Measurements from ENCODE around the gene REX1BD. TPM values are rescaled to one million over a fixed set of nuclear protein-coding genes. Genes with fewer than 3 reads are reported as not detected.

The REX1BD gene
- total and polyA plus RNA-seq, 2 donors (not counting 3 experiments of a cell fraction or from before 2014, with no cell fraction given), result 64.4 to 90.9 TPM

- DNase-seq (ENCODE audit: low read depth, low spot score) (peak; percentile 98), FAIRE-seq (peak; percentile 97)
- TF ChIP-seq POLR2A (IDR thresholded peaks at IDR 0.05; ENCODE audit: low read depth, low read length) (peak; percentile 92), EZH2 (IDR thresholded peaks at IDR 0.05; ENCODE audit: borderline replicate concordance, low read depth, low read length, severe bottlenecking) (no peak), FOS (IDR thresholded peaks at IDR 0.05; ENCODE audit: borderline replicate concordance, insufficient read depth, low read length) (no peak), POLR2AphosphoS5 (IDR thresholded peaks at IDR 0.05; ENCODE audit: insufficient read depth, low read depth, low read length) (peak; percentile 98), JUN (IDR thresholded peaks at IDR 0.05; ENCODE audit: borderline replicate concordance, insufficient read depth, insufficient read length, low read depth) (no peak), MYC (IDR thresholded peaks at IDR 0.05; ENCODE audit: low read depth, low read length) (peak; percentile 99), GATA2 (IDR thresholded peaks at IDR 0.05; ENCODE audit: insufficient read depth, insufficient read length, low read depth, low read length) (no peak), MAX (IDR thresholded peaks at IDR 0.05; ENCODE audit: insufficient read depth, insufficient read length) (peak; percentile 99), CTCF (IDR thresholded peaks at IDR 0.05; ENCODE audit: extremely low read depth in 1 of 2, insufficient read depth in 1 of 2, low read depth in 1 of 2, low read length in 2 of 2) (no peak)
- Histone ChIP-seq H3K27ac (ENCODE audit: insufficient read depth, low read depth, low read length) (peak within 1 kb of the TSS; percentile 60), H3K9me3 (replicated peaks; ENCODE audit: control insufficient read depth, insufficient read depth, low read length) (no peaks in the 10 kb centered on the region), H3K4me2 (ENCODE audit: insufficient read depth, low read length) (peak within 1 kb of the TSS; percentile 74), H3K79me2 (ENCODE audit: control insufficient read depth, insufficient read depth, low read length) (peaks cover 24% of the 10 kb centered on the region), H3K4me3 (replicated peaks in 1 of 3; ENCODE audit: insufficient read depth in 1 of 3, low read depth in 1 of 3, low read length in 3 of 3) (peak within 1 kb of the TSS; percentile 66 to 91 (median 68)), H2AFZ (ENCODE audit: low read depth, low read length) (peak within 1 kb of the TSS; percentile 53), H3K36me3 (ENCODE audit: control insufficient read depth in 2 of 2, extremely low read depth in 1 of 2, insufficient read depth in 2 of 2, low read length in 2 of 2) (peaks cover 9 to 42% of the 10 kb centered on the region in 2 experiments), H3K4me1 (ENCODE audit: control insufficient read depth, extremely low read depth, insufficient read depth, low read length) (peaks cover 16% of the 10 kb centered on the region), H3K9ac (replicated peaks; ENCODE audit: extremely low read depth, insufficient read depth, low read length) (peak within 1 kb of the TSS; percentile 76), H3K9me1 (replicated peaks; ENCODE audit: control insufficient read depth, extremely low read depth, insufficient read depth, low read length) (no peaks in the 10 kb centered on the region), H3K27me3 (ENCODE audit: control insufficient read depth in 2 of 2, insufficient read depth in 2 of 2, low read length in 2 of 2) (no peaks in the 10 kb centered on the region), H4K20me1 (replicated peaks; ENCODE audit: control insufficient read depth, extremely low read depth, insufficient read depth, low read length) (no peaks in the 10 kb centered on the region)
- BruUV-seq (replicated peaks), result TSS peak; percentile 51
- dilution Hi-C loops (cut with MboI; ENCODE audit: extremely low pct_ligation_motif_present, low sequenced_read_pairs), result no loop called here
- intact Hi-C loops (cut with micrococcal nuclease), result loop anchor here (1.0 to 5.0 kb wide), 6 partner anchors 9 to 99 kb away; partner anchors contain the start of genes ELL, FKBP8, KXD1 and REX1BD
- ChIA-PET POLR2A (interaction anchor here (0.7 to 1.2 kb wide), 5 partner anchors 14 to 50 kb away, joined by 3 to 5 read pairs (median 3); partner anchors contain the start of genes ELL, KXD1 and REX1BD), CTCF (interaction anchor here (0.7 to 2.4 kb wide), 14 partner anchors 9 to 277 kb away, joined by 3 to 24 read pairs (median 5); partner anchors contain the start of genes KXD1 and REX1BD)
These were observed 16.8 kb upstream of the REX1BD start, which contains the start of gene UBA52 for GRCh38 chr19:18571564-18572344. Gene UBA52 (plus strand): TSS chr19:18571857. CDS start chr19:18573301, 1,444 bp downstream.
